Hepatic stellate cell (primary cell): ENCODE data around the gene ZYX.
"Not testable (repeated sequence)": the region's sequence is repeated elsewhere in the genome, so short reads cannot be mapped to it uniquely, and the experiment has no call there.

ENCODE experiments used
- DNase-seq: peaks from one replicate; pipeline ENCODE4 v3.0.0; 2011; ENCODE audit warnings: low spot score

The ZYX gene

DNA sequence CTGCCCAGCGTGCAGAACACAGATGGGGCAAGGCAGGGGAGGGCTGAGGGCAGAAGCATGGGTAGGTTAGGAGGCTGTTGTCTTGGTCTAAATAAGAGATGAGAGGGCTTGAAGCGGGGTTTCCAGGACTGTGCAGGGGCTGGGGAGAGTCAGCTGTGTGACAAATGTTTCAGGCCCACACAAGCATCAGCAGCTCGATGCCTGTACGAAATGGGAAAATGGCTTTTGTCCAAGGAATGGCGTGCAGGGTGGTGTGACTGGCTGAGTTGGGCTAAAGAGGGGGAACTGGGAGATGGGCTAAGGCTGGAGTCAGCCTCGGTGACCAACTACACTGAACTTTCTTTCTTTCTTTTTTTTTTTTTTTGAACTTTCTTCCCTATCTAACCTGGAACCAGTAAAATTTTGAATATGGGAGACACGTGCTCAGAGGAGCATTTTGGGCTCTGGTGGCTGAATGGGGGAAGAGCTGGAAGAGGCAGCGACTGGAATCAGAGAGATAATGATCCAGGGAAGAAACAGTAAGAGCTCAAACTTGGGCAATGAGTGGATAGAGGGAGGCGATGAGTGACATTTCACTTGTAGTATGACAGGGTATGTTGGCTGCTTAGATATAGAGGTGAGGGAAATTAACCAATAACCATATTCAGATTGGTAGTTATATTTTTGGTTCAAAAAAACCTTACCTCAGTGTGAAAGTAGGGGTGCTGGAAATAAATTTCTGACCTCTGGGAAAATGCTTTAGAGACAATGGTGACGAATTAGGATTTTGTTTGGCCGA, 37.7 kb downstream of the ZYX start:
- no peak for DNase-seq

- DNase-seq: no peak
These were observed 38.7 kb downstream of the ZYX start for GRCh38 chr7:143419880-143420279.

GRCh38 chr7:143420624-143421023, 39.5 kb downstream of the ZYX start:
- not testable (repeated sequence) for DNase-seq

DNA sequence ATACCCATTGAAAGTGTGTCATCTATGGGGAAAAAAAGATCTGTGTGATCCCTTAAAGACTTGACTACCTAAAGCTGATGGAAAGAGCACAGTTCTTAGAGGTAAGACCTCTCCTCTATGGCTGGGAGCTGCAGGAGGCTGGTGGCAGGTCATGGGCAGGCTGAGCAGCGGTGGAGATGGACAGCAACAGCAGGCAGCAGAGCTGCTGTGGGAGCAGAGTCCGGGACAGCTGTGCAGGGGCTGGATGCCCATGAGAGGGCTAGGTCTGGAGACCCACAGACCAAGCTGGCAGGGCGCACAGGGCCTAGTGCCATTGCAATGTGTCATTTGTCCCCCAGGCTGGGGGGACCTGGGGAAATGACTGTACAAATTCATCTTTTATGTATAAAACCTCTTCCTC, 40.9 kb downstream of the ZYX start:
- DNase-seq: no peak

DNA sequence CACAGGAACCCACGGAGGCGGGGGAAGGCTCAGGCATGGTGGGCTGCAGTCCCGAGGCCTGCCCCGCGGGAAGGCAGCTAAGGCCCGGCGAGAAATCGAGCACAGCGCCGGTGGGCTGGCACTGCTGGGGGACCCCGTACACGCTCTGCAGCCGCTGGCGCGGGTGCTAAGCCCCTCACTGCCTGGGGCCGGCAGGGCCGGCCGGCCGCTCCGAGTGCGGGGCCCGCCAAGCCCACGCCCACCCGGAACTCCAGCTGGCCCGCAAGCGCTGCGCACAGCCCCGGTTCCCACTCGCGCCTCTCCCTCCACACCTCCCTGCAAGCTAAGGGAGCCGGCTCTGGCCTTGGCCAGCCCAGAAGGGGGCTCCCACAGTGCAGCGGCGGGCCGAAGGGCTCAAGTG, 43.3 kb downstream of the ZYX start:
- DNase-seq: not testable (repeated sequence)

DNA sequence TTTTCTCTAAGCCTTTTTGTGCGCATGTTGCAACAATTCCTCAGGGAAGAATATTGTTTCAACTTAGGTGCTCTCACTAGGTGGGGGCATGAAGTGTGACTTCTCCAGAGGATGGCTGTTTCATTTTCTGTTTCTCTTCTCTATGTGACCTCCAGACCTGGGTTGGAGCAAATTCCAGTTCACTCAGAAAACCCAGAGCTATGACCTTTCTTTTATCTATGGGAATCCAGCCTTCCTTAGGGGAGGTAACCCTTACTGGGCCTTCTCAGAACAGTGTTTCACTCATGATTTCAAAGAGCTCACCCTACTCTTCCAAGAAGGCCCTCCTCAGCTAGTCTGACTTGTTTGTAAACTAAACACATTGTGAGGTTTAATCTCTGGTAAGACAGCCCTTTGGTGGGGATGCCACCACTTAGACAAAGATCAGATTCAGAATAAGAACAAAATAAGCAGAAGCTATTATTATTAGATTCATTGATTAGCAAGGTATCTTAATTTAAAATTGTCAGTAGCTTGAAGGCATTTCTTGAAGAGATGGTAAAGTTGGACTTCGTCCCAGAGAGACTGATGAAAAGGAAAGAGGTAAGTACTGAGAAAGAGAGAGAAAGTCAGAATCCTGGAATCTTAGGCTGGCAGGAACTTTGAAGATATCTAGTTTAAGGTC, 45.5 kb downstream of the ZYX start:
- DNase-seq: no peak

DNA sequence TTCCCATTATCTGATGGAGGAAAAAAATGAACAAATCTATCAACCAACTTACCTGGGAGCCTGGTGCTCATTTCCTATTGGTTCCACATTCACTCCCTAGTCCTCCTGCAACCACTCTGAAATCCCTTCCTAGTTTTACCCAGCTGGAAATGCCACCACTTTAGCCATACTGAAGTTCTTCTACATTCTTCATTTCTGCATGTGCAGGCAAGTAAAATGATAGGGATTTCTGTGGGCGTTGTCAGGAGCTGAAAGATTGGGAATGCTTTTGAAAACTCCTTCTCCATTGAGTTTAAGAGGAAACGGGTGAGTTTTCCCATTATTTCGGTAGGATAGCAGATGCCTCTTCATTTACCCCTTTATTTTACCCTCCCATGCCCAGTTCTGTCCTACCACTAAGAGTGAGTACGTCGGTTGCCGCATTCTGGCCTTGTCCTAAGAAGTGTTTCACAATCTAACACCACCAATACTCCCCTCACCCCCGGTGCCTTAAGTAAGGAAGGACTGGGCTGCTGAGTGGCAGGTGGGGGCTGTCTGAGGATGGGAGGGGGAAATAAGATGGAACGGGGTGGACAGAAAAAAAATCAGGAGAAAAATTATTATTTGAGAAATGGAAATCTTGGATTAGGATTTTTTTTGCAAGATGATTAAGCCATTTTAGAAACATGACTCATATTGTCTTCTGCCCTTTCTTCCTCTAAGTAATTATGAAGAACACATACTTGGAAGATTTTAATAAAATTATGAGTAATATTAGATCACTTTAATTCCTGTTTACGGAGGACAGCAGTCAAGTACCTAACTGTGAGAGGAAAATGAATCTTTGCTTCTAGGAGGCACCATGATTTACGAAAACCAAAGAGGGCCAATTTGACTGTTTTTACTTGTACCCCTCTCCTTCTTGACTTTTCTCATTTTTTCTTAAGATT, 48.9 kb downstream of the ZYX start:
- no peak for DNase-seq

- no peak for DNase-seq
These were observed 50.0 kb downstream of the ZYX start for GRCh38 chr7:143431109-143431508.

- DNase-seq: no peak
These were observed 52.6 kb downstream of the ZYX start for GRCh38 chr7:143433759-143434158.

GRCh38 chr7:143434660-143435059, 53.5 kb downstream of the ZYX start:
- no peak for DNase-seq

DNA sequence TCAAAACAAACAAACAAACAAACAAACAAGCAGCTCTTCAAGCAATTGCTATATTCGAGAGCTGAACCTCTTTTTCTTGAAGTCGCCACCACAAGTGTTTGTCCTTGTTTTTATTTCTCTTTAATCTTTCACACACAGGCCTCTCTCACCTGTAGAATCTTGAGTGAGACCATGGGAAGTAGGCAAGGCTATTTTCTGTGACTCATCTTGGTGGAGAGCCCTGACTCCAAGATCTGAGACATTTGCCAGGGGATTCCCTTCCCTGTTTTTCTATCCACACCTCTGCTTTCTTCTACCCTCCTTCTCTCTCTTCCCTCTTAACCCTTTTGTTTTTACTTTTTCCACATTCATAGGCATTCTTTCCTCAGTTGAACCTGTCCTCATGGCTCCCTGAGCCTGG, 54.1 kb downstream of the ZYX start:
- no peak for DNase-seq

GRCh38 chr7:143436325-143436946, 55.3 kb downstream of the ZYX start:
- no peak for DNase-seq

GRCh38 chr7:143437578-143437977, 56.4 kb downstream of the ZYX start:
- DNase-seq: no peak

- no peak for DNase-seq
These were observed 58.7 kb downstream of the ZYX start for GRCh38 chr7:143439866-143440265.
